Lower lobe of right lung (tissue), 2 donors: ENCODE data around the gene DCUN1D5. TPM values are rescaled to one million over a fixed set of nuclear protein-coding genes. Genes with fewer than 3 reads are reported as not detected.

Experiments used
- ATAC-seq, 2 donors: fragments of 200-7000 bp; cut with Tn5 transposase; one replicate each; pipeline ENCODE4 v1.9.1; 2020 to 2022; ENCODE audit warnings: mild to moderate bottlenecking in 2 of 2, moderate library complexity in 2 of 2
- DNase-seq: peaks from one replicate; pipeline ENCODE4 v3.0.0-alpha.2; 2020
- H3K27ac ChIP-seq: fragments of 200-600 bp; one replicate; pipeline ENCODE4 v1.8.0; 2022
- H3K27me3 ChIP-seq: fragments of 200-600 bp; one replicate; pipeline ENCODE4 v1.8.0; 2022; ENCODE audit warnings: low read depth
- H3K36me3 ChIP-seq: fragments of 200-600 bp; one replicate; pipeline ENCODE4 v1.8.0; 2022; ENCODE audit warnings: mild to moderate bottlenecking
- H3K4me1 ChIP-seq: fragments of 200-600 bp; one replicate; pipeline ENCODE4 v1.8.0; 2022
- H3K4me3 ChIP-seq: fragments of 200-600 bp; one replicate; pipeline ENCODE4 v1.8.0; 2022; ENCODE audit warnings: mild to moderate bottlenecking
- H3K9me3 ChIP-seq: fragments of 200-600 bp; one replicate; pipeline ENCODE4 v1.8.0; 2022
- intact Hi-C: fragments of 100-400 bp; cut with DNase I; formaldehyde crosslinking; loops from one replicate; pipeline ENCODE4 v1.11.0; 2022
- long read RNA-seq: library from polyadenylated mRNA; unstranded; transcript quantifications from one replicate; pipeline ENCODE4 v2.0.0, GENCODE V29; 2021
- total RNA-seq: library from RNA; stranded (reverse); fragmentation: NEBNext Ultra II Directional; extraction: Animal tissue kit (Norgen Biotek cat#: 25700); gene quantifications from one replicate; pipeline ENCODE4 v1.2.1, GENCODE V29; 2021
- TF ChIP-seq, protein P1 (sequence below): fragments of 200-600 bp; IDR thresholded peaks from one replicate; pipeline ENCODE4 v1.8.0; 2022; ENCODE audit warnings: antibody characterized with exemption, mild to moderate bottlenecking
- donor health status: DM: no; HTN: yes; CAD: no; lungs with severe emphysema.

Gene DCUN1D5
- 18.1 TPM for total RNA-seq
- long read RNA-seq, transcript DCUN1D5-201 (8 exons, 1,337 nt), result major isoform, 19 of 27 reads
- long read RNA-seq, partial matches to known transcripts, result 0 of 27 reads
- long read RNA-seq, other reads (novel, unspliced or antisense), result 6 of 27 reads

DNA sequence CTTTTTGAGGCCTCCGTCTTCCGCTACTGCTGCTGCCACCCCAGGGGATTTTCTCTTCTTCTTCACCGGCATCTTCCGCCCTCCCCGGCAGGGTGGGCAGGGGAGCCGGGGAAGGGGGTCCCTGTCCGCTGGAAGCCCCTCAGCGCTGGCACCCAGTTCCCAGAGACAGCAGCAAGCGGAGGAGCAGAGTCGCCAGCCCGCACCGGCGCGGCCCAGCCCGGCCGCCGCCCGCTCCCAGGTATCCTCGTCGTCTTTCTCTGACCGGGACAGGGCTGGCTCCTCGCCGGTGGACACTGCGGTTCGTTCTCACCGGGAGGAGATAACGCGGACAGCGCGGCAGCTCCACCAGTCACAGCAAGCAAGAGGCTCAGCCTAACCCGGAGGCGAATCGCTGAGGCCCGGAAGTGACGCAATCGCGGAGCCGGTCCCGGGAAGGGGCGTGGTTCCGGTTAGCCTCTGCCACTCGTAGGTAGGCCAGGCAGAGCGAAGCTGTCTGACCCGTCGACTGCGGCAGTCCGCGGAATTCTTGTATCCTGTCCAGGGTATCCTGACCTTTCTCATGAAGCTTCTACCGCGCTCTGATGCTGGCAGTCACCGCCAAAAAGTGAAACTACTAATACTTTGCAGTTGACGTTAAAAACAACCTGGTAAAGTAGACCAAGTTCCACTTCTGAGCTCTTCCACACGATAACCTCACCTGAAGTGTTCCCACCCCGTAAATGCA is at the start of gene DCUN1D5:
Gene DCUN1D5 (minus strand): TSS at position 360 of the 724 bp plus-strand sequence. CDS start 288 bp downstream, at position 72.
- intact Hi-C loops, result no loop called here
- Histone ChIP-seq H3K9me3 (no peaks in the 10 kb centered on the region), H3K4me1 (peaks cover 17% of the 10 kb centered on the region), H3K36me3 (no peaks in the 10 kb centered on the region), H3K27me3 (peaks cover 5% of the 10 kb centered on the region), H3K27ac (peak within 1 kb of the TSS; percentile 87), H3K4me3 (peak within 1 kb of the TSS; percentile 92)
- ATAC-seq, result peak; percentile 100
- peak; percentile 97 for DNase-seq
- TF ChIP-seq, protein P1, sequence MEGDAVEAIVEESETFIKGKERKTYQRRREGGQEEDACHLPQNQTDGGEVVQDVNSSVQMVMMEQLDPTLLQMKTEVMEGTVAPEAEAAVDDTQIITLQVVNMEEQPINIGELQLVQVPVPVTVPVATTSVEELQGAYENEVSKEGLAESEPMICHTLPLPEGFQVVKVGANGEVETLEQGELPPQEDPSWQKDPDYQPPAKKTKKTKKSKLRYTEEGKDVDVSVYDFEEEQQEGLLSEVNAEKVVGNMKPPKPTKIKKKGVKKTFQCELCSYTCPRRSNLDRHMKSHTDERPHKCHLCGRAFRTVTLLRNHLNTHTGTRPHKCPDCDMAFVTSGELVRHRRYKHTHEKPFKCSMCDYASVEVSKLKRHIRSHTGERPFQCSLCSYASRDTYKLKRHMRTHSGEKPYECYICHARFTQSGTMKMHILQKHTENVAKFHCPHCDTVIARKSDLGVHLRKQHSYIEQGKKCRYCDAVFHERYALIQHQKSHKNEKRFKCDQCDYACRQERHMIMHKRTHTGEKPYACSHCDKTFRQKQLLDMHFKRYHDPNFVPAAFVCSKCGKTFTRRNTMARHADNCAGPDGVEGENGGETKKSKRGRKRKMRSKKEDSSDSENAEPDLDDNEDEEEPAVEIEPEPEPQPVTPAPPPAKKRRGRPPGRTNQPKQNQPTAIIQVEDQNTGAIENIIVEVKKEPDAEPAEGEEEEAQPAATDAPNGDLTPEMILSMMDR, result no peak

DNA sequence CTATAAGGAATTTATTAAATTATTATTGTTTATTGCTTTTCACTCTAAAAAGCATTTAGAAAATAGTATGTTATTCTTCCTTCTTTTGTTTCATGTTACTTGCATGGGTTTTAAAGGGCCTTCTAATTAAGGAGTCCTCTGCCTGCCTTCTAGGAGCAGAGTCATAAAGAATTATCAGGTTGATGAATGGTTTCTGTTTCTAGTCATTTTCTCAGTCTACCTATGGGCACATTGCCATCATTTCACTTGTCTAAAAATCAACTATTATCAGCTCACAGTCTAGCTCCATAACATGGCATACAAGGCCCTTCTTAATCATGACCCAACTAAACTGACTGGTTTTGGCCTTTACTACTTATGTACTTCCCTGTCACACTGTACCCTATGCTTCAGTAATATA is 33.5 kb upstream of the DCUN1D5 start:
- Histone ChIP-seq H3K27ac (no peak overlapping the region), H3K9me3 (no peaks in the 10 kb centered on the region), H3K4me3 (no peak overlapping the region), H3K4me1 (no peaks in the 10 kb centered on the region), H3K27me3 (no peaks in the 10 kb centered on the region), H3K36me3 (peaks cover 31% of the 10 kb centered on the region)
- intact Hi-C loops, result no loop called here
- ATAC-seq (no peak), DNase-seq (no peak)
- TF ChIP-seq, protein P1, result no peak

DNA sequence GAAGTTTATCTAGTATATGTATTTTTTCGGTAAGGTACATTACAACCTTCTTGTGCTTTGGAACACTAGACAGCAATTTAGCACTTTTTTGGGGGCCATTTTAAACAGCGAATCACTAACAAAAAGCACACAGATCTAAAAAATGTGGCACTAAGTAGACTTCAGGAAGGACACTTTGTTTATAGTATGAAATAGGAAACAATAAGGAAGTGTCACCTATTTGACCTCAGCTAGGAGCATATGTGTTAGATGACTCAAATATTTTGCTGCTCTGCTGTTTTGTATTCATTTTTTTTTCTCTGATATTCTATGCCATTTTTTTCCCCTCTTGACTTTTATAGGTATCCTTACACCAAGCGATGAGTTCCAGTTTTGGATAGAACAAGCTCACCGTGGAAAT is 22.9 kb upstream of the DCUN1D5 start:
- intact Hi-C loops, result no loop called here
- H3K4me3 ChIP-seq, result no peak overlapping the region
- TF ChIP-seq, protein P1, result no peak
- peaks cover 12% of the 10 kb centered on the region for H3K4me1 ChIP-seq
- ATAC-seq, result no peak
- H3K27ac ChIP-seq, result no peak overlapping the region
- no peaks in the 10 kb centered on the region for H3K9me3 ChIP-seq
- H3K36me3 ChIP-seq, result peaks cover 12% of the 10 kb centered on the region
- H3K27me3 ChIP-seq, result no peaks in the 10 kb centered on the region
- no peak for DNase-seq

DNA sequence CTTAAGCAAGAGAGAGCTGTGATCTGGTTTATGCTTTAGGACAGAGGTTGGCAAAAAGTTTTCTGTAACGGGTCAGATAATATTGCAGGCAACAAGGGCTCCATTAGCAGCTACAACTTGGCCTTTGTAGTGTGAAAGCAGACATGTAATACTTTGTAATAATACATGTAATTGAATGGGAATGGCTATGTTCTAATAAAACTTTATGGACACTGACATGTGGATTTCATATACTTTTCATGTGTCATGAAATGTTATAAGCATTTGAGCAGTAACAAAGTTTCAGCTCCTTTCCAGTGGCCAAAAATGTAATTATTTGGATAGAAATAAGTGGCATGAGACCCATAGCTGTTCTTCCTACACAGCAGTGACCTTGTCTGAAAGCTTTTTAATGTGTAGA is 20.4 kb upstream of the DCUN1D5 start:
- TF ChIP-seq, protein P1, result no peak
- intact Hi-C loops, result no loop called here
- peaks cover under 1% of the 10 kb centered on the region for H3K36me3 ChIP-seq
- no peaks in the 10 kb centered on the region for H3K27me3 ChIP-seq
- H3K4me3 ChIP-seq, result no peak overlapping the region
- DNase-seq (no peak), ATAC-seq (no peak)
- H3K4me1 ChIP-seq, result peaks cover 19% of the 10 kb centered on the region
- no peaks in the 10 kb centered on the region for H3K9me3 ChIP-seq
- H3K27ac ChIP-seq, result no peak overlapping the region

DNA sequence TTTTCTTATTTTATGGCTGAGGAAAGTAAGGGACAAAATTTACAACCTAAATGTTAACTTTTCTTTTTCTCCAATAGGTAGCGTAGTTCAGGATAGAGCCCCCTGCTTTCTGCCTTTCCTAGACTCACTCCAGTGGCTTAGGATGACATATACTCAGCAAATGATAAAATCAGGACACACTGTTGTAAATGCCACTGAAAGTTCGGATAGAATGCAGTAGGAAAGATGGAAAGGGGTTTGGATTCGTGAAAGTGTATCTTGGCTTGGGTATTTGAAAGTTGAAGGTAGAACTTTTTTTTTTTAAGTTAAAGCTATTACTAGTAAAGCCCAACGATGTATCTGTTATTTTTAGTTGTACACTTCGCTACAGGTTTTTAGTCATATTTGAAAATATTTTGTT is 19.4 kb upstream of the DCUN1D5 start:
- Histone ChIP-seq H3K27ac (no peak overlapping the region), H3K4me1 (peaks cover 19% of the 10 kb centered on the region), H3K4me3 (no peak overlapping the region), H3K36me3 (no peaks in the 10 kb centered on the region), H3K27me3 (no peaks in the 10 kb centered on the region), H3K9me3 (no peaks in the 10 kb centered on the region)
- TF ChIP-seq, protein P1, result no peak
- intact Hi-C loops, result no loop called here
- DNase-seq, result no peak
- no peak for ATAC-seq
